Mesendoderm (in vitro differentiated cells): ENCODE data around the gene SIK1.
"Not testable (repeated sequence)": the region's sequence is repeated elsewhere in the genome, so short reads cannot be mapped to it uniquely, and the experiment has no call there.

ENCODE experiments used
- DNase-seq: peaks from one replicate; pipeline ENCODE4 v3.0.0; 2013
- H2AK5ac ChIP-seq: 2 replicates; pipeline ENCODE4 v1.6.1; 2013; ENCODE audit warnings: low read length, inconsistent platforms
- H2BK120ac ChIP-seq: 2 replicates; pipeline ENCODE4 v1.6.1; 2013; ENCODE audit warnings: low read depth, mild to moderate bottlenecking, low read length, moderate library complexity, mixed read lengths
- H2BK15ac ChIP-seq: replicated peaks from 2 replicates; pipeline ENCODE4 v1.6.1; 2013; ENCODE audit warnings: low read depth, mild to moderate bottlenecking, moderate library complexity
- H2BK5ac ChIP-seq: 2 replicates; pipeline ENCODE4 v1.6.1; 2013; ENCODE audit warnings: low read length, inconsistent platforms
- H3K18ac ChIP-seq: 2 replicates; pipeline ENCODE4 v1.6.1; 2013; ENCODE audit warnings: mild to moderate bottlenecking, low read length, mixed read lengths
- H3K23ac ChIP-seq: one replicate; pipeline ENCODE4 v1.6.1; 2013; ENCODE audit warnings: low read length
- H3K27ac ChIP-seq: 2 replicates; pipeline ENCODE4 v1.5.1; 2013; ENCODE audit warnings: low read depth, mild to moderate bottlenecking, inconsistent platforms, low read length, moderate library complexity
- H3K27me3 ChIP-seq: 2 replicates; pipeline ENCODE4 v1.6.1; 2013; ENCODE audit warnings: low read length, control low read depth, mild to moderate bottlenecking, inconsistent platforms; ENCODE audit not compliant: insufficient read depth, poor library complexity
- H3K36me3 ChIP-seq: 2 replicates; pipeline ENCODE4 v1.6.1; 2013; ENCODE audit warnings: low read length, inconsistent platforms; ENCODE audit not compliant: control insufficient read depth, insufficient read depth
- H3K4ac ChIP-seq: one replicate; pipeline ENCODE4 v1.6.1; 2013; ENCODE audit warnings: low read depth, mild to moderate bottlenecking, low read length, moderate library complexity
- H3K4me1 ChIP-seq: 2 replicates; pipeline ENCODE4 v1.6.1; 2013; ENCODE audit warnings: low read depth, low read length, inconsistent platforms; ENCODE audit not compliant: control insufficient read depth
- H3K4me2 ChIP-seq: 2 replicates; pipeline ENCODE4 v1.6.1; 2013; ENCODE audit warnings: low read length
- H3K4me3 ChIP-seq: 2 replicates; pipeline ENCODE4 v1.5.1; 2013; ENCODE audit warnings: mild to moderate bottlenecking, low read length
- H3K56ac ChIP-seq: one replicate; pipeline ENCODE4 v1.6.1; 2013; ENCODE audit warnings: low read length
- H3K79me1 ChIP-seq: 2 replicates; pipeline ENCODE4 v1.6.1; 2013; ENCODE audit warnings: low read length, inconsistent platforms
- H3K79me2 ChIP-seq: 2 replicates; pipeline ENCODE4 v1.6.1; 2013; ENCODE audit warnings: mild to moderate bottlenecking, low read length; ENCODE audit not compliant: control insufficient read depth, insufficient read depth
- H3K9ac ChIP-seq: 2 replicates; pipeline ENCODE4 v1.6.1; 2013; ENCODE audit warnings: low read length, inconsistent platforms
- H4K5ac ChIP-seq: one replicate; pipeline ENCODE4 v1.6.1; 2013; ENCODE audit warnings: low read length
- H4K8ac ChIP-seq: one replicate; pipeline ENCODE4 v1.6.1; 2013; ENCODE audit warnings: low read depth, mild to moderate bottlenecking, control low read depth, low read length, moderate library complexity
- WGBS: extraction: QIAGEN DNeasy Blood & Tissue Kit; methylation state at CpG from one replicate; pipeline ENCODE4 v1.1.7; 2013; ENCODE audit warnings: low lambda C conversion rate, missing lambda C conversion rate; ENCODE audit not compliant: insufficient coverage; ENCODE audit errors: extremely low coverage; 5-methylcytosine and 5-hydroxymethylcytosine counted together

Gene SIK1

DNA sequence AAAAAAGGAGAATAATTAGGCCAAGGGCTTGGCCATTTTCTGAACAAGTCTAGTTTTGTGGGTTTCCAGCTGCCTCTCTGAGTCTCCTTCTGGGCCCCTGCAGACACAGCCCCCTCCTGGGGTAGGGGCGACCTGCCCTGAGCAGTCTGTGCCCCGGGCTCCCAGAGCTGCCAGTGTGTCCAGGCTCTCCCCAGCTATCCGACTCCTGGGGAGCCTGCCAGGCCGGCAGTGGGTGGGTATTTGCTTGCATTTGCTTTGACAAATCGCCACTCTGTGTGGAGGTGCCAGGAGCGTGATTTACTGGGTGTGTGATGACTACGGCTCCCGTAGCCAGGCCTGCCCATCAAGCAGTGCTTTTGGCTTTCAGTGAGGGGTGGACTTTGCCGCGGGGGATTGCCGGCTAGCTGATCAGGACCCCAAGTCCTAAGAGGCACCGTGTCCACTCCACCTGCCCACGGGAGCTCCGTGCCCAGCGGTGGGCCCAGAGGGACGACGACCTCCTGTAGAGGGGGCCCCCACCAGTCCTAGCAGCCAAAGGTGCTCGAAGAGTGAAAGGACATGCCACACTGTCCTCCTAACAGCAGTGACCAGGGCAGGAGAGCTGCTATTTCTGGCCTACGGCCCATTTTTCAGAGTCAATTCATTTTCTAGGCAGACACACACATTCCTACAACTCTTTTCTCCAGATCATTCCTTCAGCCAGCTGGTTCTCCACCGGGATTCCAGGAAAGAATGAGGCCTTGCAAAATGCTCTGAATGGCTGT is 36.7 kb upstream of the SIK1 start:
- H3K4me2 ChIP-seq, H2AK5ac ChIP-seq, H3K36me3 ChIP-seq, H3K27ac ChIP-seq, H3K9ac ChIP-seq, H2BK5ac ChIP-seq, H2BK120ac ChIP-seq, H3K56ac ChIP-seq, DNase-seq, H3K27me3 ChIP-seq, H3K23ac ChIP-seq, H3K4ac ChIP-seq, H2BK15ac ChIP-seq, H4K8ac ChIP-seq, H3K79me2 ChIP-seq, H3K4me1 ChIP-seq, H3K4me3 ChIP-seq, H3K79me1 ChIP-seq, H4K5ac ChIP-seq, H3K18ac ChIP-seq: not testable (repeated sequence)
- no CpG with 5 or more reads among the region's 20 CpGs for WGBS

DNA sequence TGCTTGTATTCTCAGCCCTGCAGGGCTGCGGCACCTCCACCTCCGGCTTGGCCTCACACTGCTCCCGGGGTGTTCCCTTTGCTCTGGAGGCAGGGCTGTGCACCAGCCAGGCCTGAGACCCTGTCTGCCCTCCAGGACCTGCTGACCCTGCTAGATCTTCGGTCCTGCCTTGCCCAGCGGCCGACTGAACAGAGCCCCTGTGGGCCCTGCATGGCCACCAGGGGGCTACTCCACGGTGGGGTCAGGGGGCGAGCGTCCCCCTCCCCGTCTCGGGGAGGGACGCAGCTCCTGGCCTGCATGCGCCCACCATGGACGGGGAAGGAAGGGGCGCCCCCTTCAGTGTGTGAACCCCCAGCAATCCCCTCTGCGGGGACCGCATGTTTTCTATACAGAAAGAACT is 36.0 kb upstream of the SIK1 start:
- H3K23ac ChIP-seq, H3K4me2 ChIP-seq, H3K9ac ChIP-seq, H3K27me3 ChIP-seq, H3K4me1 ChIP-seq, H3K79me2 ChIP-seq, H4K5ac ChIP-seq, H3K36me3 ChIP-seq, H3K4ac ChIP-seq, H2BK15ac ChIP-seq, H3K79me1 ChIP-seq, H4K8ac ChIP-seq, H3K56ac ChIP-seq, H3K27ac ChIP-seq, H2BK120ac ChIP-seq, H3K18ac ChIP-seq, DNase-seq, H3K4me3 ChIP-seq, H2AK5ac ChIP-seq, H2BK5ac ChIP-seq: not testable (repeated sequence)
- WGBS: no CpG with 5 or more reads among the region's 17 CpGs

DNA sequence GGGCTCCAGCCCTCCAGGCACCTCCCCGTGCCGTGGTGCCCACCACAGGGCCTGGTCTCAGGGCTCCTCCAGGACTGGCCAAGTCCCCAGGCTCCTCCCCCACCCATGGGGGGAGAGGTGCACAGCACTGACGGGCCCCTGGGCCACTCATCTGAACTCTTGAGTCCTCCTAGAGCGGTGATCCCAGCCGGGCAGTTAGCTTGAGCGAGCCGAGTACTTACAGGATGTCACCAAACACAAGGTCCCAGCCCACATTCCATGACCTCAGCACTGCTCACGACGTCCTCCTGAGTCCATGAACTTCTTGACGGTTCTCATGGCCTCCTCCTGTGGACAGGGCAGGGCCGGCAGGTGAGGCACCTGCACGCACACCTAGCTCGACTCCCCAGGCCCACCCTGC is 33.5 kb upstream of the SIK1 start:
- WGBS: no CpG with 5 or more reads among the region's 13 CpGs
- H2BK15ac ChIP-seq: not testable (repeated sequence)

DNA sequence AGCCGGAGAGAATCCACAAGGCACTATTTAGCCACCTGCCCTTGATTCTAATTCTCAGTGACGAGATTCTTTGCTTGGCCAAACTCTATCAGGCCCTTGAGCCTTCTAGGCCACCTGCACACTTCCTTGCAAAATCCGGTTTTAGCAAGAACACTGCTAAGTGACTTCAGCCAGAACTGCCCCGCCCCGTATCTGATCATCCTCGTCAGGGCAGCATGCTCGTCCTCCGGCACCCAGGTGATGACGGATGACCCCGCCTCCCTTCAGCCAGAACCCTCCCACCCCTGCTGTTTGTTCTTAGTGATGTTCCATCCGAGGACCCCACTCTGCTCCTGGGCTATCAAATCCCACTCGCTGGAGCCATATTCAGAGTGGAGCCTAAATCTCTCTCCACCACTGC is 32.1 kb upstream of the SIK1 start:
- not testable (repeated sequence) for H2AK5ac ChIP-seq, H3K9ac ChIP-seq, H3K4me3 ChIP-seq, H3K23ac ChIP-seq, H3K4me1 ChIP-seq, H3K79me2 ChIP-seq, H3K56ac ChIP-seq, H3K18ac ChIP-seq, H3K27ac ChIP-seq, H3K4ac ChIP-seq, H3K79me1 ChIP-seq, H3K4me2 ChIP-seq, H3K36me3 ChIP-seq, DNase-seq, H2BK15ac ChIP-seq, H2BK5ac ChIP-seq, H3K27me3 ChIP-seq, H4K8ac ChIP-seq, H2BK120ac ChIP-seq, H4K5ac ChIP-seq
- no CpG with 5 or more reads among the region's 12 CpGs for WGBS

More for the DNA sequence above, 33.5 kb upstream of the SIK1 start:
- not testable (repeated sequence) for H3K27me3 ChIP-seq, H4K8ac ChIP-seq, H3K27ac ChIP-seq, H2AK5ac ChIP-seq, H3K4me1 ChIP-seq, H3K4ac ChIP-seq, H2BK120ac ChIP-seq, H3K36me3 ChIP-seq, H3K9ac ChIP-seq, H2BK5ac ChIP-seq, H3K4me2 ChIP-seq, DNase-seq, H4K5ac ChIP-seq, H3K79me2 ChIP-seq, H3K23ac ChIP-seq, H3K18ac ChIP-seq, H3K4me3 ChIP-seq, H3K56ac ChIP-seq, H3K79me1 ChIP-seq

DNA sequence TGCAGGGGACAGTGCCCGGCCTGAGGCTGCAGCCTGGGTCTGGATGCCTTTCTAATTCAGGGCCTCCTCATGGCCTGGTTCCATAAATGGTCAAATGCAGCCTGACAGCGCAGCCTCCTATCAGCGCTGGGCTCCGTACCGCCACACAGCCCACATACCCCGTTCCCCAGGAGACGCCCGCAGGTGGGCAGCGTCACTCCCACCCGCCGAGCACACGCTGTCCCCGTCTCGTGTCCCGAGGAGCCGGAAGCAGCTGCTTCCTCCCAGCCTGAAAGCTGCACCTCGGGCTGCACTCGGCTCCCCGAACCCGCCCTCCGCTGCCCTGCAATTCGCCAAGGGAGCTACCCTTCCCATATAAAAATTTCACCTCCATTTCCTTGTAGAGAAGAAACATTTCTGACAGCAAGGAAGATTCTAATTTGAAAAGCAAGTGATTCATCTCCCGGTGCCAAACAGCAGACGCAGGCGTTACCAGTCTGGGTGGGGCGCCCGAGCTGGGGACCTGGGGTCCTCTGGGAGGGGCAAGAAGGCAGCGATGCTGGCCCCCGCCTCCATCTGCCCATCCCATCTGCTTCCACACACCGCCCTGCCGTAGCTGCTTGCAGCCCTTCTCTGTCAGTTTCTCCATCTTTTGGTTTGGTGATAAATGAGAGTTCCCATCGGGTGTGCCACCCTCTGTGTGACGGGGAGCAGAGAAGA is 29.8 kb upstream of the SIK1 start:
- no CpG with 5 or more reads among the region's 33 CpGs for WGBS

More for the DNA sequence above, 29.8 kb upstream of the SIK1 start:
- H2BK120ac ChIP-seq, H3K4me3 ChIP-seq, H3K23ac ChIP-seq, H3K4me2 ChIP-seq, H3K4me1 ChIP-seq, H3K79me1 ChIP-seq, H3K18ac ChIP-seq, H3K4ac ChIP-seq, H3K27me3 ChIP-seq, H2AK5ac ChIP-seq, H3K79me2 ChIP-seq, H2BK5ac ChIP-seq, H2BK15ac ChIP-seq, H3K36me3 ChIP-seq, H4K8ac ChIP-seq, H3K9ac ChIP-seq, H3K27ac ChIP-seq, H3K56ac ChIP-seq, DNase-seq, H4K5ac ChIP-seq: not testable (repeated sequence)
